Kidney (tissue), 14 donors: ENCODE measurements around the gene TMEM182. TPM values are rescaled to one million over a fixed set of nuclear protein-coding genes. Genes with fewer than 3 reads are reported as not detected.

Experiments used
- DNase-seq, 5 donors: peaks; one replicate each; pipeline ENCODE4 v3.0.0-alpha.2; 2013 to 2020
- FAIRE-seq: peaks from 2 replicates; lab custom pipeline; 2012; peaks lifted over from hg19 to GRCh38; lab: Jason Lieb, UNC
- H3K27ac ChIP-seq, 2 donors: one replicate each; pipeline ENCODE4 v1.7.0; 2013; ENCODE audit warnings: low read depth in 2 of 2, low read length in 2 of 2, inconsistent platforms in 1 of 2
- H3K27me3 ChIP-seq: one replicate; pipeline ENCODE4 v1.7.1; 2013; ENCODE audit warnings: low read length, inconsistent platforms; ENCODE audit not compliant: control insufficient read depth, insufficient read depth
- H3K36me3 ChIP-seq, 3 donors: one replicate each; pipeline versions ENCODE4 v1.7.0 to v1.7.1; 2013; ENCODE audit warnings: low read length in 3 of 3, control low read depth in 1 of 3, inconsistent platforms in 1 of 3; ENCODE audit not compliant: insufficient read depth in 3 of 3, control insufficient read depth in 2 of 3
- H3K4me1 ChIP-seq, 3 donors: one replicate each; pipeline versions ENCODE4 v1.7.0 to v1.7.1; 2013; ENCODE audit warnings: low read length in 3 of 3, inconsistent platforms in 1 of 3, low read depth in 1 of 3; ENCODE audit not compliant: control insufficient read depth in 2 of 3, insufficient read depth in 2 of 3
- H3K4me3 ChIP-seq, 3 donors: one replicate each; pipeline versions ENCODE4 v1.7.0 to v1.8.1; 2013; ENCODE audit warnings: low read length in 3 of 3, control low read depth in 1 of 3, inconsistent platforms in 1 of 3
- H3K9ac ChIP-seq, 3 donors: one replicate each; pipeline versions ENCODE4 v1.7.0 to v1.7.1; 2013; ENCODE audit warnings: low read length in 3 of 3, control low read depth in 1 of 3, inconsistent platforms in 1 of 3
- H3K9me3 ChIP-seq, 3 donors: one replicate each; pipeline versions ENCODE4 v1.7.0 to v1.7.1; 2013; ENCODE audit warnings: low read length in 3 of 3, control low read depth in 1 of 3, inconsistent platforms in 1 of 3; ENCODE audit not compliant: control insufficient read depth in 2 of 3, insufficient read depth in 1 of 3
- CTCF ChIP-seq: IDR thresholded peaks from 3 replicates; pipeline ENCODE4 v1.5.1; 2012; ENCODE audit warnings: mild to moderate bottlenecking, moderate library complexity, borderline replicate concordance; ENCODE audit not compliant: insufficient read depth; ENCODE audit errors: extremely low read depth
- intact Hi-C: fragments of 100-400 bp; cut with DNase I; formaldehyde crosslinking; loops from one replicate; pipeline ENCODE4 v1.11.1; 2022
- polyA plus RNA-seq: library from polyadenylated mRNA; stranded (reverse); fragments of 350-450 nt; fragmentation: Illumina TruSeq; extraction: RNeasy Lipid Tissue Mini Kit (QIAGEN cat#74804); gene quantifications from one replicate; pipeline ENCODE4 v1.2.3, GENCODE V29; 2014; ENCODE audit warnings: low read depth, low replicate concordance; ENCODE audit not compliant: insufficient read depth
- total RNA-seq: library from RNA; stranded (reverse); fragmentation: NEBNext Ultra II Directional; extraction: Animal tissue kit (Norgen Biotek cat#: 25700); gene quantifications from one replicate; pipeline ENCODE4 v1.2.1, GENCODE V29; 2021
- donor health status: control.
- donor health status: control.
- donor health status: control.
- donor health status: control.
- donor health status: control.
- donor health status: DM: yes; HTN: yes; CAD: no.
- donor health status: Normal renal cell carcinoma (clear cell type).

The TMEM182 gene
- total and polyA plus RNA-seq, 2 donors from 2014 or later: 4.2 to 6.5 TPM

- Histone ChIP-seq H3K27ac (no peak overlapping the region), H3K36me3 (no peaks in the 10 kb centered on the region), H3K9me3 (no peaks in the 10 kb centered on the region), H3K4me1 (no peaks in the 10 kb centered on the region), H3K27me3 (no peaks in the 10 kb centered on the region), H3K9ac (no peak overlapping the region), H3K4me3 (no peak overlapping the region)
- no peak for FAIRE-seq
- no peak for DNase-seq
- no peak for TF ChIP-seq CTCF
- intact Hi-C loops: no loop called here
Measured at GRCh38 chr2:102788216-102788884, 26.5 kb downstream of the TMEM182 start.

- H3K27ac ChIP-seq: no peak overlapping the region
- intact Hi-C loops: no loop called here
- H3K36me3 ChIP-seq: no peaks in the 10 kb centered on the region
- FAIRE-seq: no peak
- no peak for TF ChIP-seq CTCF
- no peak for DNase-seq
- no peaks in the 10 kb centered on the region for H3K4me1 ChIP-seq
- no peak overlapping the region for H3K4me3 ChIP-seq
- H3K27me3 ChIP-seq: no peaks in the 10 kb centered on the region
- H3K9me3 ChIP-seq: no peaks in the 10 kb centered on the region
- H3K9ac ChIP-seq: no peak overlapping the region
Measured at GRCh38 chr2:102788885-102789260, 27.0 kb downstream of the TMEM182 start.

GRCh38 chr2:102789349-102790090, 27.7 kb downstream of the TMEM182 start:
- no peak for FAIRE-seq
- no peak overlapping the region for H3K4me3 ChIP-seq
- H3K4me1 ChIP-seq: no peaks in the 10 kb centered on the region
- no peaks in the 10 kb centered on the region for H3K9me3 ChIP-seq
- H3K27me3 ChIP-seq: no peaks in the 10 kb centered on the region
- no peaks in the 10 kb centered on the region for H3K36me3 ChIP-seq
- H3K27ac ChIP-seq: no peak overlapping the region
- no peak for TF ChIP-seq CTCF
- intact Hi-C loops: no loop called here
- H3K9ac ChIP-seq: no peak overlapping the region
- DNase-seq: no peak
